Endothelial cell of umbilical vein (primary cell): ENCODE data around the gene DPP9. TPM values are rescaled to one million over a fixed set of nuclear protein-coding genes. Genes with fewer than 3 reads are reported as not detected.

Experiments
- BruUV-seq: library from RNA; stranded (reverse); fragments of 400-500 nt; replicated peaks from 2 replicates; lab custom pipeline; 2021; lab: Mats Ljungman, UMichigan
- CTCF ChIA-PET: fragments of 300-600, 350-600 bp; sonication (Branson Sonifier 250); formaldehyde crosslinking; loops from one replicate; lab custom pipeline; 2021; ENCODE audit warnings: antibody characterized with exemption, inconsistent platforms; lab: Charles Lee
- POLR2A ChIA-PET: fragments of 300-600, 350-600 bp; sonication (Branson Sonifier 250); formaldehyde crosslinking; loops from one replicate; lab custom pipeline; 2021; ENCODE audit warnings: antibody characterized with exemption, inconsistent platforms; lab: Charles Lee
- DNase-seq: peaks from one replicate; pipeline ENCODE4 v3.0.0-alpha.2; 2011; ENCODE audit warnings: low read depth, low spot score
- FAIRE-seq: peaks from 2 replicates; lab custom pipeline; 2011; peaks lifted over from hg19 to GRCh38; lab: Jason Lieb, UNC
- H2AFZ ChIP-seq: 2 replicates; pipeline ENCODE4 v1.6.0; 2012; ENCODE audit warnings: low read depth, low read length, control low read depth, inconsistent platforms
- H3K27ac ChIP-seq: 2 replicates; pipeline ENCODE4 v1.5.1; 2011; ENCODE audit warnings: low read depth, mild to moderate bottlenecking, control low read depth, low read length, moderate library complexity; ENCODE audit not compliant: insufficient read depth
- H3K27me3 ChIP-seq, 2 experiments: 2 replicates each; pipeline versions ENCODE4 v1.6.0 to v1.6.1; 2011; ENCODE audit warnings: low read length in 2 of 2, mixed read lengths in 1 of 2; ENCODE audit not compliant: control insufficient read depth in 2 of 2, insufficient read depth in 2 of 2
- H3K36me3 ChIP-seq, 2 experiments: 2 replicates in 1 of 2; 3 replicates in 1 of 2; pipeline ENCODE4 v1.5.1; 2011; ENCODE audit warnings: low read length in 2 of 2, mild to moderate bottlenecking in 1 of 2, moderate library complexity in 1 of 2; ENCODE audit not compliant: control insufficient read depth in 2 of 2, insufficient read depth in 2 of 2; ENCODE audit errors: extremely low read depth in 1 of 2
- H3K4me1 ChIP-seq: 3 replicates; pipeline ENCODE4 v1.5.1; 2011; ENCODE audit warnings: mild to moderate bottlenecking, low read length; ENCODE audit not compliant: control insufficient read depth, insufficient read depth; ENCODE audit errors: extremely low read depth
- H3K4me2 ChIP-seq: 2 replicates; pipeline ENCODE4 v1.6.1; 2011; ENCODE audit warnings: low read length, control low read depth, mixed read lengths; ENCODE audit not compliant: insufficient read depth
- H3K4me3 ChIP-seq, 3 experiments: fragments of 200-600 bp in 1 of 3; sonication (generic), shearing (Covaris generic) in 1 of 3; replicated peaks in 1 of 3; 2 replicates each; pipeline ENCODE4 v1.5.1; 2011 to 2016; ENCODE audit warnings: control low read depth in 3 of 3, low read length in 3 of 3, mild to moderate bottlenecking in 2 of 3, inconsistent platforms in 1 of 3, low read depth in 1 of 3, moderate library complexity in 1 of 3; ENCODE audit not compliant: insufficient read depth in 1 of 3
- H3K79me2 ChIP-seq: 2 replicates; pipeline ENCODE4 v1.6.0; 2012; ENCODE audit warnings: low read length, inconsistent platforms; ENCODE audit not compliant: control insufficient read depth, insufficient read depth
- H3K9ac ChIP-seq: replicated peaks from 2 replicates; pipeline ENCODE3; 2011; ENCODE audit warnings: low read length, control low read depth; ENCODE audit not compliant: insufficient read depth; ENCODE audit errors: extremely low read depth
- H3K9me1 ChIP-seq: replicated peaks from 3 replicates; pipeline ENCODE4 v1.6.0; 2011; ENCODE audit warnings: mild to moderate bottlenecking, low read length; ENCODE audit not compliant: control insufficient read depth, insufficient read depth; ENCODE audit errors: extremely low read depth
- H3K9me3 ChIP-seq: replicated peaks from 2 replicates; pipeline ENCODE4 v1.5.1; 2012; ENCODE audit warnings: low read length, inconsistent platforms; ENCODE audit not compliant: control insufficient read depth, insufficient read depth
- H4K20me1 ChIP-seq: replicated peaks from 2 replicates; pipeline ENCODE3; 2011; ENCODE audit warnings: mild to moderate bottlenecking, low read length; ENCODE audit not compliant: control insufficient read depth, insufficient read depth; ENCODE audit errors: extremely low read depth
- CTCF ChIP-seq, 2 donors: IDR thresholded peaks; 1 replicate in 1 of 2; 2 replicates in 1 of 2; pipeline ENCODE4 v1.5.1; 2011; ENCODE audit warnings: low read length in 2 of 2, mild to moderate bottlenecking in 2 of 2, moderate library complexity in 2 of 2, control low read depth in 1 of 2, inconsistent platforms in 1 of 2, low read depth in 1 of 2; ENCODE audit not compliant: insufficient read depth in 1 of 2; ENCODE audit errors: extremely low read depth in 1 of 2
- EZH2 ChIP-seq: IDR thresholded peaks from 2 replicates; pipeline ENCODE4 v1.6.1; 2012; ENCODE audit warnings: borderline replicate concordance, low read depth, mild to moderate bottlenecking, moderate library complexity, low read length, inconsistent platforms; ENCODE audit not compliant: severe bottlenecking
- FOS ChIP-seq: IDR thresholded peaks from 2 replicates; pipeline ENCODE4 v1.6.1; 2011; ENCODE audit warnings: mild to moderate bottlenecking, low read length, moderate library complexity, borderline replicate concordance; ENCODE audit not compliant: insufficient read depth
- GATA2 ChIP-seq: IDR thresholded peaks from 2 replicates; pipeline ENCODE4 v1.7.0; 2011; ENCODE audit warnings: low read depth, mild to moderate bottlenecking, moderate library complexity, mixed read lengths, low read length; ENCODE audit not compliant: insufficient read length, insufficient read depth
- JUN ChIP-seq: IDR thresholded peaks from 2 replicates; pipeline ENCODE4 v1.6.1; 2011; ENCODE audit warnings: borderline replicate concordance, low read depth; ENCODE audit not compliant: insufficient read length, insufficient read depth
- MAX ChIP-seq: IDR thresholded peaks from 2 replicates; pipeline ENCODE4 v1.6.1; 2011; ENCODE audit not compliant: insufficient read depth, insufficient read length
- MYC ChIP-seq: IDR thresholded peaks from one replicate; pipeline ENCODE4 v1.6.1; 2011; ENCODE audit warnings: mild to moderate bottlenecking, low read depth, low read length
- POLR2A ChIP-seq: IDR thresholded peaks from 2 replicates; pipeline ENCODE4 v1.6.1; 2012; ENCODE audit warnings: low read depth, mild to moderate bottlenecking, control low read depth, low read length
- POLR2AphosphoS5 ChIP-seq: IDR thresholded peaks from 2 replicates; pipeline ENCODE4 v1.6.1; 2012; ENCODE audit warnings: low read depth, mild to moderate bottlenecking, control low read depth, low read length, moderate library complexity; ENCODE audit not compliant: insufficient read depth
- dilution Hi-C: fragments of 300-500 bp; cut with MboI; formaldehyde crosslinking; loops from one replicate; pipeline ENCODE4 v1.15.0; 2019; ENCODE audit warnings: low sequenced_read_pairs; ENCODE audit not compliant: extremely low pct_ligation_motif_present
- intact Hi-C: fragments of 100-400 bp; cut with micrococcal nuclease; formaldehyde crosslinking; loops from one replicate; pipeline ENCODE4 v1.10.0; 2022
- polyA plus RNA-seq, 4 experiments: library from polyadenylated mRNA; depleted of rRNA in 3 of 4; stranded (reverse) in 3 of 4; unstranded in 1 of 4; fragments of >200 nt; gene quantifications; 2 replicates each; pipeline versions ENCODE4 v1.2.1 to v1.2.3, GENCODE V29; 2011 to 2012; ENCODE audit warnings: missing spikeins in 1 of 4
- total RNA-seq: library from RNA; stranded (reverse); gene quantifications from 2 replicates; pipeline ENCODE4 v1.2.3, GENCODE V29; 2021

Gene DPP9
- total and polyA plus RNA-seq, 2 donors (not counting 3 experiments of a cell fraction or from before 2014, with no cell fraction given): 31.5 to 98.0 TPM

- BruUV-seq: no TSS peak
Observed at GRCh38 chr19:4693471-4694121, 30.0 kb downstream of the DPP9 start.

More at GRCh38 chr19:4693471-4694121, 30.0 kb downstream of the DPP9 start:
- DNase-seq (no peak), FAIRE-seq (no peak)
- no peak overlapping the region for H2AFZ ChIP-seq
- intact Hi-C loops: no loop called here
- CTCF ChIA-PET: interaction anchor here (1.8 kb wide), 1 partner anchor 98 kb away, joined by 5 read pairs; the partner anchor contains the start of gene FEM1A
- H3K4me1 ChIP-seq: peaks cover 9% of the 10 kb centered on the region
- POLR2A ChIA-PET: no interaction called here
- no peaks in the 10 kb centered on the region for H3K79me2 ChIP-seq
- dilution Hi-C loops: no loop called here
- H3K4me2 ChIP-seq: no peak overlapping the region
- H3K4me3 ChIP-seq: no peak overlapping the region
- H3K9me3 ChIP-seq: no peaks in the 10 kb centered on the region
- no peak for TF ChIP-seq POLR2AphosphoS5
- no peak for TF ChIP-seq FOS
- TF ChIP-seq POLR2A: no peak
- no peak for TF ChIP-seq CTCF (IDR thresholded peaks at IDR 0.05; ENCODE audit: extremely low read depth in 1 of 2, insufficient read depth in 1 of 2, low read depth in 1 of 2, low read length in 2 of 2)
- TF ChIP-seq EZH2: no peak
- no peak for TF ChIP-seq GATA2
- no peak for TF ChIP-seq JUN
- TF ChIP-seq MAX: no peak
- no peak for TF ChIP-seq MYC
- no peaks in the 10 kb centered on the region for H3K9me1 ChIP-seq
- no peaks in the 10 kb centered on the region for H4K20me1 ChIP-seq
- H3K9ac ChIP-seq: no peak overlapping the region
- H3K36me3 ChIP-seq: peaks cover 11 to 59% of the 10 kb centered on the region in 2 experiments
- H3K27me3 ChIP-seq: no peaks in the 10 kb centered on the region
- peak overlapping the region; percentile 45 for H3K27ac ChIP-seq
